Urinary bladder (tissue), 4 donors: ENCODE data around the gene CD44. TPM values are rescaled to one million over a fixed set of nuclear protein-coding genes. Genes with fewer than 3 reads are reported as not detected.
A peak's percentile ranks its signal among the peaks of the same experiment; 100 is the strongest.
"Not testable (repeated sequence)": the region's sequence is repeated elsewhere in the genome, so short reads cannot be mapped to it uniquely, and the experiment has no call there.

ENCODE experiments used
- DNase-seq: peaks from one replicate; pipeline ENCODE4 v3.0.0-alpha.2; 2015; ENCODE audit errors: extremely low spot score
- H3K27ac ChIP-seq: one replicate; pipeline ENCODE4 v1.5.1; 2013; ENCODE audit warnings: low read depth, mild to moderate bottlenecking, moderate library complexity
- H3K36me3 ChIP-seq: one replicate; pipeline ENCODE4 v1.6.1; 2013; ENCODE audit warnings: mild to moderate bottlenecking, moderate library complexity; ENCODE audit not compliant: insufficient read depth
- H3K4me1 ChIP-seq: one replicate; pipeline ENCODE4 v1.6.1; 2013; ENCODE audit warnings: mild to moderate bottlenecking, moderate library complexity; ENCODE audit not compliant: insufficient read depth
- H3K4me3 ChIP-seq: one replicate; pipeline ENCODE4 v1.5.1; 2013; ENCODE audit warnings: low read depth, low read length
- WGBS: extraction: QIAGEN DNeasy Blood & Tissue Kit; methylation state at CpG from one replicate; pipeline ENCODE4 v1.1.7; 2013; 5-methylcytosine and 5-hydroxymethylcytosine counted together
- polyA plus RNA-seq: library from polyadenylated mRNA; stranded (reverse); fragments of 200-250 nt; gene quantifications from one replicate; pipeline ENCODE4 v1.2.3, GENCODE V29; 2013
- total RNA-seq: library from RNA; depleted of rRNA; stranded (reverse); fragments of >200 nt; gene quantifications from one replicate; pipeline ENCODE4 v1.2.3, GENCODE V29; 2014
- donor health status: healthy with polysubstance abuse.
- donor health status: healthy.

The CD44 gene
- total and polyA plus RNA-seq, 2 donors = 152 to 225 TPM

DNA sequence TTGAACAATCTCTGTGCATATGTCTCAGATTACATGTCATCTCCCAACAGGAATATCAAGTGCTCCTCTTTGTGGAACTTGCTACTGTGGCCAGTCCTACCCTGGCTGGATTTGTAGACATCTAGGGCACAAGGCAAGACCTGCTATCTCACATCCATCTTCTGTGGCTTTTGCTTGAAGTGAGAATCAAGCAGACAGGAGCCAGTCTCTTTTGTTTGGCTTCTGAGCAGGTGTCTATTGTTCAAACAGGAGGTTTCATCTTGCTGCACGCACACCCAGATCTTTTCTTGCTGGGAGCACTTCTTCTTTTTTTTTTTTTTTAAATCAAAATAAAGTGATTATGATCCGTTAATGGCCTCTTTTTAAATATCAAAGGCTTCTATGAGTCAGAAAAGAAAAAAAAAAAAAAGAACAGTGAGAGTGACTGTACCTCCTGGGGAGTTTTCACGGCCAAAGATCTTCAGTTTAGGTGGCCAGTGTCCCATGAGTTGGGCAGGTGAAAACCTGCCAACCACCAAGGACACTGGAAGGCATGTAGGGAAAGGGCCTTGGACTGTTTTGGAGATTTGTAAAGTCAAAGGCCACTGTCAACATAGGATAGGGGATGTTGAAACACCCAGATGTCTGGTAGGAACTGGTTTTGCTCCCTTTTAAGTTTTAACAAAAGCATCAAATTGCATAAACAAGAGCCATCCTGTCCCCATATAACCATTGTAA, 78.1 kb downstream of the CD44 start:
- WGBS = 65% methylated on average over 3 of the region's 3 CpGs
- peak overlapping the region; percentile 12 for H3K27ac ChIP-seq
- H3K4me1 ChIP-seq = no peaks in the 10 kb centered on the region
- H3K4me3 ChIP-seq = no peak overlapping the region
- no peak for DNase-seq
- peaks cover 1% of the 10 kb centered on the region for H3K36me3 ChIP-seq

DNA sequence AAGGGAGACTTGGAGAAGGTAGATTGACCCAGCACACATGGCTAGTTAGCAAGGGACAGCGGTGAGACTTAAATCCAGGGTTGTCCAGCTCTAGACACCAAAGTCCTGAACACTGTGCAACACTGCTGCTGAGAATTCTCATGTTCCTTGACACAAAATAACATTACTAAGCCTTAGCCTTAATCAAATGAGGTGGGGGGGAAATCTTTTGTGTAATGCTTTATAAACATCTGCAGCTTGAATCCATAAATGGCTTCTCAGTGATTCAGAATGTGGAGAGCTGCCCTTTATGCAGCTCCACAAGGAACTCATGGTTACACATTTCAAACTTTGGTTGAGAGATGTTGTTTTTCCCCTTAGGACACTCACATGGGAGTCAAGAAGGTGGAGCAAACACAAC, 80.0 kb downstream of the CD44 start:
- Histone ChIP-seq H3K27ac (no peak overlapping the region), H3K36me3 (peaks cover 1% of the 10 kb centered on the region), H3K4me1 (no peaks in the 10 kb centered on the region), H3K4me3 (no peak overlapping the region)
- DNase-seq = no peak
- 48% methylated on average over 1 of the region's 1 CpG for WGBS

DNA sequence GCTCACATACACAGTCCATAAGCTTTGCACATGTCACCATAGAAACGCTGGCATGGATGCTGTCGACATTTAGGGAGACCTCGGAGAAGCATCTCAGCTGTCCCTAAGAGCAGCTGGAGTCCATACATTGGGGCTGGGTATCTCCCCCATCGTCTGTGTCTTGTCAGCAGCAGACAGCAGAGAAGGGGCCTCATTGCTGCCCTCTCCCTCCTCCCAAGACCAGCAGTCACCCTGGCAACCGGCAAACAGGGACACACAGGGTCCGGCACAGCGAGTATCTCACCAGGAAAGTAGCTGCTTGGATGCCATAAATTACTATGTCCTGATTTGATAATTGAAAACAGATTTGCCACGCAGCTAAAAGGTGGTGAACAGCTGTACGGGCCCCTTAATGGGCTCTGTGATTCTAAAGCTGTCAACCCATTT, 84.4 kb downstream of the CD44 start:
- Histone ChIP-seq H3K36me3 (peaks cover 4% of the 10 kb centered on the region), H3K4me3 (no peak overlapping the region), H3K27ac (no peak overlapping the region), H3K4me1 (no peaks in the 10 kb centered on the region)
- WGBS = 22% methylated on average over 9 of the region's 9 CpGs
- DNase-seq = peak; percentile 68

- WGBS = 84% methylated on average over 1 of the region's 1 CpG
- no peak overlapping the region for H3K4me3 ChIP-seq
- DNase-seq = no peak
- peaks cover 4% of the 10 kb centered on the region for H3K36me3 ChIP-seq
- no peaks in the 10 kb centered on the region for H3K4me1 ChIP-seq
- no peak overlapping the region for H3K27ac ChIP-seq
These were observed 85.0 kb downstream of the CD44 start for GRCh38 chr11:35223991-35224390.

GRCh38 chr11:35225946-35226520, 87.1 kb downstream of the CD44 start:
- Histone ChIP-seq H3K36me3 (peaks cover 6% of the 10 kb centered on the region), H3K4me1 (peaks cover 1% of the 10 kb centered on the region), H3K27ac (no peak overlapping the region), H3K4me3 (no peak overlapping the region)
- WGBS = 52% methylated on average over 3 of the region's 3 CpGs
- no peak for DNase-seq

DNA sequence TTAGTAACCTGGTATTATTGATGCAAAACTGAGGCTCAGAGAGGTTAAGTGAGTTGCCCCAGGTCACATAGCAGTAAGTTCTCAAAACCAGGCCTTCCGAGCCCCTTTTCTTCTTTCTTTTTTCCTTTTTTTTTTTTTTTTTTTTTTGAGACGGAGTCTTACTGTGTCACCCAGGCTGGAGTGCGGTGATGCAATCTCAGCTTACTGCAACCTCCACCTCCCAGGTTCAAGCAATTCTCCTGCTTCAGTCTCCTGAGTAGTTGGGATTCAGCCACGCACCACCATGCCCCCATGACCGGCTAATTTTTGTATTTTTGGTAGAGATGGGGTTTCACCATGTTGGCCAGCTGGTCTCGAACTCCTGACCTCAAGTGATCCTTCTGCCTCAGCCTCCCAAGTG, 87.8 kb downstream of the CD44 start:
- 96% methylated on average over 6 of the region's 6 CpGs for WGBS
- H3K27ac ChIP-seq, H3K36me3 ChIP-seq, DNase-seq, H3K4me1 ChIP-seq, H3K4me3 ChIP-seq: not testable (repeated sequence)

- DNase-seq = no peak
- Histone ChIP-seq H3K4me1 (peaks cover 1% of the 10 kb centered on the region), H3K4me3 (no peak overlapping the region), H3K27ac (peak overlapping the region; percentile 38), H3K36me3 (peaks cover 4% of the 10 kb centered on the region)
- WGBS = 55% methylated on average over 5 of the region's 5 CpGs
These were observed 88.8 kb downstream of the CD44 start for GRCh38 chr11:35227576-35228327.

- WGBS = 59% methylated on average over 3 of the region's 3 CpGs
- no peak overlapping the region for H3K27ac ChIP-seq
- no peak for DNase-seq
- peaks cover 4% of the 10 kb centered on the region for H3K36me3 ChIP-seq
- peaks cover 1% of the 10 kb centered on the region for H3K4me1 ChIP-seq
- no peak overlapping the region for H3K4me3 ChIP-seq
These were observed 89.4 kb downstream of the CD44 start for GRCh38 chr11:35228328-35228725.

GRCh38 chr11:35230388-35230787, 91.4 kb downstream of the CD44 start:
- Histone ChIP-seq H3K4me1 (peaks cover 1% of the 10 kb centered on the region), H3K4me3 (no peak overlapping the region), H3K36me3 (peaks cover 4% of the 10 kb centered on the region), H3K27ac (peak overlapping the region; percentile 30)
- WGBS = 80% methylated on average over 1 of the region's 1 CpG
- DNase-seq = no peak

- no peak for DNase-seq
- 84% methylated on average over 5 of the region's 5 CpGs for WGBS
- no peak overlapping the region for H3K4me3 ChIP-seq
- H3K27ac ChIP-seq = no peak overlapping the region
- H3K4me1 ChIP-seq = peaks cover 1% of the 10 kb centered on the region
- H3K36me3 ChIP-seq = peaks cover 2% of the 10 kb centered on the region
These were observed 92.3 kb downstream of the CD44 start for GRCh38 chr11:35231076-35231860.

- Histone ChIP-seq H3K27ac (peak overlapping the region; percentile 18), H3K36me3 (peaks cover 2% of the 10 kb centered on the region), H3K4me3 (no peak overlapping the region), H3K4me1 (peaks cover 1% of the 10 kb centered on the region)
- 41% methylated on average over 4 of the region's 4 CpGs for WGBS
- DNase-seq = no peak
These were observed 93.9 kb downstream of the CD44 start for GRCh38 chr11:35232891-35233330.

DNA sequence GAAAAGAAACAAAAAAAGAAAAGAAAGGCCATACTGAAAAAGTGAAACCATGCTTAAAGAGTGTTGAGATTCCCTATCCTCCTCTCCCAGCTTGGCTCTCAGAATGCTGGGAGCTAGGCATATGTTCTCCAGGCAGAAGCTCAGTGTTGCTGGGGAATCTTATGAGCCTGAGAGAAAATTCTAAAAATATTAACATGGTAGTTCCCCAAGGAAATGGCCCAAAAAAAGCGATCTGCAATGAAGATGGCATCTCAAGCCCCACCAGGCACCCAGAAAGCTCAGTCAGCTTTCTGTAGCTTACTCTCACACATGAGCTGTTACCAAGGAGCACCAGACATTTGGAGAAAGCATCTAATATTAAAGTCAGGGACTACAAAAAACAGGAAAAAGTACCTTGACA, 94.5 kb downstream of the CD44 start:
- no peak overlapping the region for H3K27ac ChIP-seq
- DNase-seq = no peak
- H3K36me3 ChIP-seq = peaks cover 2% of the 10 kb centered on the region
- H3K4me1 ChIP-seq = peaks cover 1% of the 10 kb centered on the region
- no peak overlapping the region for H3K4me3 ChIP-seq
- WGBS = 91% methylated on average over 1 of the region's 1 CpG

- Histone ChIP-seq H3K27ac (no peak overlapping the region), H3K36me3 (peaks cover 2% of the 10 kb centered on the region), H3K4me1 (peaks cover 1% of the 10 kb centered on the region), H3K4me3 (no peak overlapping the region)
- WGBS = 90% methylated on average over 3 of the region's 3 CpGs
- DNase-seq = no peak
These were observed 95.6 kb downstream of the CD44 start for GRCh38 chr11:35234460-35235156.
